Endodermal cell (in vitro differentiated cells): Measurements from ENCODE around the gene ELAC2. TPM values are rescaled to one million over a fixed set of nuclear protein-coding genes. Genes with fewer than 3 reads are reported as not detected.

Experiments
- DNase-seq: peaks from one replicate; pipeline ENCODE4 v3.0.0-alpha.2; 2017
- H3K27ac ChIP-seq: 2 replicates; pipeline ENCODE4 v1.5.1; 2013; ENCODE audit warnings: mild to moderate bottlenecking, low read depth, low read length, moderate library complexity
- H3K27me3 ChIP-seq: 2 replicates; pipeline ENCODE4 v1.6.1; 2013; ENCODE audit warnings: mild to moderate bottlenecking, low read length, moderate library complexity; ENCODE audit not compliant: insufficient read depth, control insufficient read depth, poor library complexity, severe bottlenecking
- H3K36me3 ChIP-seq: 2 replicates; pipeline ENCODE4 v1.7.0; 2013; ENCODE audit warnings: mild to moderate bottlenecking, low read length, moderate library complexity; ENCODE audit not compliant: control insufficient read depth, insufficient read depth
- H3K4me1 ChIP-seq: one replicate; pipeline ENCODE4 v1.7.0; 2013; ENCODE audit warnings: low read length; ENCODE audit not compliant: control insufficient read depth, insufficient read depth
- H3K4me3 ChIP-seq: 2 replicates; pipeline ENCODE4 v1.5.1; 2013; ENCODE audit warnings: mild to moderate bottlenecking, low read length, moderate library complexity
- H3K9ac ChIP-seq: 2 replicates; pipeline ENCODE4 v1.6.1; 2013; ENCODE audit warnings: mild to moderate bottlenecking, low read length, moderate library complexity; ENCODE audit not compliant: poor library complexity, severe bottlenecking; ENCODE audit errors: extremely low read depth
- H3K9me3 ChIP-seq: 2 replicates; pipeline ENCODE4 v1.6.1; 2013; ENCODE audit warnings: mild to moderate bottlenecking, low read length, moderate library complexity; ENCODE audit not compliant: control insufficient read depth
- H3K27ac Mint-ChIP-seq: 2 replicates; pipeline ENCODE4 v1.8.0; 2020; ENCODE audit warnings: mixed read lengths
- H3K27me3 Mint-ChIP-seq: 2 replicates; pipeline ENCODE4 v1.8.0; 2021; ENCODE audit warnings: mild to moderate bottlenecking, mixed read lengths; ENCODE audit not compliant: insufficient read depth
- H3K36me3 Mint-ChIP-seq: 2 replicates; pipeline ENCODE4 v1.8.0; 2020; ENCODE audit warnings: low read depth, mixed read lengths
- H3K4me1 Mint-ChIP-seq: 2 replicates; pipeline ENCODE4 v1.8.0; 2020; ENCODE audit warnings: mixed read lengths
- H3K4me3 Mint-ChIP-seq: 2 replicates; pipeline ENCODE4 v1.8.0; 2020; ENCODE audit warnings: mild to moderate bottlenecking, moderate library complexity, mixed read lengths
- H3K9me3 Mint-ChIP-seq: 2 replicates; pipeline ENCODE4 v1.8.0; 2020; ENCODE audit warnings: mild to moderate bottlenecking, mixed read lengths
- CTCF ChIP-seq: fragments of 200-600 bp; sonication (generic); conservative IDR thresholded peaks from 2 replicates; pipeline ENCODE4 v1.5.0; 2021; ENCODE audit warnings: antibody characterized with exemption, mild to moderate bottlenecking
- WGBS, 2 experiments: methylation state at CpG; one replicate each; pipeline versions ENCODE4 v1.1.5 to v1.1.7; 2013; ENCODE audit warnings: missing lambda C conversion rate in 2 of 2, mixed read lengths in 1 of 2; ENCODE audit not compliant: insufficient coverage in 1 of 2, insufficient read length in 1 of 2; 5-methylcytosine and 5-hydroxymethylcytosine counted together
- total RNA-seq, 2 donors: library from RNA; stranded (reverse); fragmentation: NEBNext Ultra II Directional in 1 of 2; extraction: Animal tissue kit (Norgen Biotek cat#: 25700) in 1 of 2; gene quantifications; 2 replicates in 1 of 2; 3 replicates in 1 of 2; pipeline ENCODE4 v1.2.1, GENCODE V29; 2021

ELAC2 gene
- total RNA-seq, 2 donors from 2014 or later, result 66.8 to 77.1 TPM

GRCh38 chr17:13030459-13031300 is 12.9 kb upstream of the ELAC2 start:
- H3K27ac Mint-ChIP-seq, result no peak overlapping the region
- Histone ChIP-seq H3K9me3 (no peaks in the 10 kb centered on the region), H3K9ac (no peak overlapping the region), H3K36me3 (no peaks in the 10 kb centered on the region), H3K27ac (no peak overlapping the region), H3K4me3 (no peak overlapping the region), H3K27me3 (peaks cover 2% of the 10 kb centered on the region), H3K4me1 (no peaks in the 10 kb centered on the region)
- H3K4me1 Mint-ChIP-seq, result peaks cover 4% of the 10 kb centered on the region
- peaks cover 14% of the 10 kb centered on the region for H3K9me3 Mint-ChIP-seq
- no peak overlapping the region for H3K4me3 Mint-ChIP-seq
- 58 to 83% methylated on average over 8 to 11 of the region's 11 CpGs for WGBS, 2 experiments
- no peaks in the 10 kb centered on the region for H3K36me3 Mint-ChIP-seq
- DNase-seq, result peak; percentile 83
- peaks cover 10% of the 10 kb centered on the region for H3K27me3 Mint-ChIP-seq
- TF ChIP-seq CTCF, result peak; percentile 88

- Mint-ChIP-seq H3K4me3 (no peak overlapping the region), H3K4me1 (peaks cover 4% of the 10 kb centered on the region), H3K27ac (no peak overlapping the region), H3K36me3 (no peaks in the 10 kb centered on the region), H3K9me3 (peaks cover 8% of the 10 kb centered on the region), H3K27me3 (peaks cover 13% of the 10 kb centered on the region)
- Histone ChIP-seq H3K4me3 (no peak overlapping the region), H3K9ac (no peak overlapping the region), H3K4me1 (no peaks in the 10 kb centered on the region), H3K36me3 (no peaks in the 10 kb centered on the region), H3K9me3 (no peaks in the 10 kb centered on the region), H3K27ac (no peak overlapping the region), H3K27me3 (peaks cover 8% of the 10 kb centered on the region)
- 100% methylated on average over 1 of the region's 1 CpG; no CpG with 5 or more reads in 1 of the 2 experiments for WGBS, 2 experiments
- no peak for DNase-seq
- no peak for TF ChIP-seq CTCF
These were observed 12.2 kb upstream of the ELAC2 start for GRCh38 chr17:13030056-13030455.

GRCh38 chr17:13029340-13029739 is 11.5 kb upstream of the ELAC2 start:
- Histone ChIP-seq H3K27ac (no peak overlapping the region), H3K27me3 (peaks cover 8% of the 10 kb centered on the region), H3K9ac (no peak overlapping the region), H3K36me3 (no peaks in the 10 kb centered on the region), H3K4me3 (no peak overlapping the region), H3K9me3 (no peaks in the 10 kb centered on the region), H3K4me1 (no peaks in the 10 kb centered on the region)
- DNase-seq, result no peak
- H3K36me3 Mint-ChIP-seq, result no peaks in the 10 kb centered on the region
- H3K4me1 Mint-ChIP-seq, result peaks cover 5% of the 10 kb centered on the region
- peaks cover 9% of the 10 kb centered on the region for H3K27me3 Mint-ChIP-seq
- no peak overlapping the region for H3K4me3 Mint-ChIP-seq
- no peak for TF ChIP-seq CTCF
- WGBS, 2 experiments, result 17 to 76% methylated on average over 1 to 2 of the region's 2 CpGs
- no peak overlapping the region for H3K27ac Mint-ChIP-seq
- peaks cover 3% of the 10 kb centered on the region for H3K9me3 Mint-ChIP-seq
